HL-60 (cell line): ENCODE data around the gene LINC01488.

Experiments used
- CTCF ChIP-seq: IDR thresholded peaks from one replicate; pipeline ENCODE4 v1.5.1; 2011; ENCODE audit warnings: low read length, control low read depth, inconsistent platforms; ENCODE audit not compliant: insufficient read depth
- GABPA ChIP-seq: IDR thresholded peaks from 2 replicates; pipeline ENCODE4 v1.6.1; 2012; ENCODE audit warnings: low read depth
- REST ChIP-seq: IDR thresholded peaks from 2 replicates; pipeline ENCODE4 v1.6.1; 2012; ENCODE audit warnings: low read depth; ENCODE audit not compliant: insufficient replicate concordance

GRCh38 chr11:69526453-69526810, 45.0 kb downstream of the LINC01488 start:
- TF ChIP-seq CTCF (no peak), GABPA (no peak), REST (no peak)
